ENCODE results near the gene CGB8.

- TF ChIP-seq CTCF (IDR thresholded peaks at IDR 0.05) (no peak), POLR2A (IDR thresholded peaks at IDR 0.05) (no peak)
These were observed 27.7 kb downstream of the CGB8 start for GRCh38 chr19:49020931-49021895.
